ENCODE data around the gene ACTL8.

Gene ACTL8

GRCh38 chr1:17828991-17829390 lies 73.9 kb downstream of the ACTL8 start:
- no peaks in the 10 kb centered on the region for H3K36me3 Mint-ChIP-seq
- H3K9me3 Mint-ChIP-seq: peaks cover 2% of the 10 kb centered on the region
- ATAC-seq: no peak
- no peak overlapping the region for H3K4me3 Mint-ChIP-seq
- H3K27ac Mint-ChIP-seq: no peak overlapping the region
- H3K4me1 Mint-ChIP-seq: no peaks in the 10 kb centered on the region
- H3K27me3 Mint-ChIP-seq: peaks cover 63% of the 10 kb centered on the region

GRCh38 chr1:17829579-17829978 lies 74.4 kb downstream of the ACTL8 start:
- Mint-ChIP-seq H3K27me3 (peaks cover 61% of the 10 kb centered on the region), H3K27ac (no peak overlapping the region)

DNA sequence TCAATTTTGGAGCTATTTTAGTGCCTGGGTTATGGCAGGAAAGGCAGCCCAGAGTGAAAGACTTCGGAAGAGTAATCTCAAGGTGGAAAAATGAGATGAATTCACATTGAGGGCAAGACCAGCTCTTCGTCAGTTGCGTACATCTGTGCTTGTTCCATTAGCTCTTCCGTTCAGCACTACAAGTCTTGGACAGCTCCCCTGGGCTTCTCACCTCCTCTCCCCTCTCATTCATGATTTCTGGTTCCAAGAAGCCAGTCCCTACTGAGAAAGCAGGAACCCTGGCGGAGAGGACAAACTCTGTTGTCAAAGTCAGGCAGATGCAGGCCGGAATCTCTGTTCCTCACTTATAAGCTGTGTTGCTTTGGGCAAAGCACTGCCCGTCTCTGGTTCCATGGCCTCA lies 76.5 kb downstream of the ACTL8 start:
- ATAC-seq: no peak
- Mint-ChIP-seq H3K36me3 (no peaks in the 10 kb centered on the region), H3K4me3 (no peak overlapping the region), H3K27ac (no peak overlapping the region), H3K9me3 (peaks cover 2% of the 10 kb centered on the region), H3K27me3 (peaks cover 52% of the 10 kb centered on the region), H3K4me1 (no peaks in the 10 kb centered on the region)

More at GRCh38 chr1:17829579-17829978, 74.4 kb downstream of the ACTL8 start:
- H3K4me1 Mint-ChIP-seq: no peaks in the 10 kb centered on the region
- H3K4me3 Mint-ChIP-seq: no peak overlapping the region
- ATAC-seq: no peak
- no peaks in the 10 kb centered on the region for H3K36me3 Mint-ChIP-seq
- H3K9me3 Mint-ChIP-seq: peaks cover 2% of the 10 kb centered on the region

GRCh38 chr1:17833661-17834501 lies 78.7 kb downstream of the ACTL8 start:
- Mint-ChIP-seq H3K27ac (no peak overlapping the region), H3K4me1 (no peaks in the 10 kb centered on the region), H3K27me3 (peaks cover 38% of the 10 kb centered on the region), H3K9me3 (no peaks in the 10 kb centered on the region), H3K4me3 (no peak overlapping the region), H3K36me3 (no peaks in the 10 kb centered on the region)
- ATAC-seq: no peak

GRCh38 chr1:17834561-17835100 lies 79.5 kb downstream of the ACTL8 start:
- H3K27ac Mint-ChIP-seq: no peak overlapping the region
- H3K4me1 Mint-ChIP-seq: no peaks in the 10 kb centered on the region
- no peaks in the 10 kb centered on the region for H3K9me3 Mint-ChIP-seq
- H3K36me3 Mint-ChIP-seq: no peaks in the 10 kb centered on the region
- ATAC-seq: no peak
- H3K4me3 Mint-ChIP-seq: no peak overlapping the region
- peaks cover 32% of the 10 kb centered on the region for H3K27me3 Mint-ChIP-seq

DNA sequence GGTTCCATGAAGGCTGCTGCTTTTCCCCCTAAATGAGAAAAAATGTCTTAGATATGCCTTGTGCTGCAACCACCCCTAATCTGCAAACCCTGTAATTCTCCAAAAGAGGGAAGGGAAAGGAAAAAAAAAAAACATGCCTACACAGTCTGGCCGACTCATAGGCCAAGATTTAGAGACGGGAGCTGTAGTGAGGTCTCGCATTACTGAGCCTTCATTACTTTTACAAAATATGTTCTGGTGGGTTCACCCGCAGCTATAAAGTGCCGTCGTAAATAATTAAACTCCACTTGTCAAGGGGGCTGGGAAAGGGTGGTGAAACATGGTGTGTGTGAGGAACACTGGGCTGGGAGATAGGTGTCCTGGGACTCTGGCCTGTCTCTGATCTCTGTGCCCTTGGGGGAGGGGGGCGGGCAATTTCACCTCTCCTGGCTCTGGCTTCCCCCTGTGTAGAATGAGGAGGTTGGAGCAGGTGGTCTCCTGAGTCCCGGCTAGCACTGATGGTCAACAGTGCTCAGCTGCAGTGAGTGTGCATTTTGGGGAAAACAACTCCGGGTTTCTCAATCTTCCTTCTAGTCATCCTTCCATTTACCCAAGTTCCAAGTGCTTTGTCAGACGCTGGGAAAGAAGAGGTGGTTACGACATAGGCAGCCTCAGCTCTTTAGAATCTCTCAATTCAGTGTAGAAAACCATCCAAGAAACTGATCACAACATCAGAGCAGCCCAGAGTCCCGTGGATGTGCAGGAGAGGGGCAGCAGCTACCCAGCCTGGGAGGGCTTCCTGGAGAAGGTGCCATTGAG lies 82.3 kb downstream of the ACTL8 start:
- Mint-ChIP-seq H3K27me3 (peaks cover 29% of the 10 kb centered on the region), H3K36me3 (no peaks in the 10 kb centered on the region), H3K27ac (no peak overlapping the region), H3K4me3 (no peak overlapping the region), H3K4me1 (no peaks in the 10 kb centered on the region), H3K9me3 (no peaks in the 10 kb centered on the region)
- ATAC-seq: no peak

- no peak overlapping the region for H3K4me3 Mint-ChIP-seq
Observed at GRCh38 chr1:17839641-17840196, 84.6 kb downstream of the ACTL8 start.

DNA sequence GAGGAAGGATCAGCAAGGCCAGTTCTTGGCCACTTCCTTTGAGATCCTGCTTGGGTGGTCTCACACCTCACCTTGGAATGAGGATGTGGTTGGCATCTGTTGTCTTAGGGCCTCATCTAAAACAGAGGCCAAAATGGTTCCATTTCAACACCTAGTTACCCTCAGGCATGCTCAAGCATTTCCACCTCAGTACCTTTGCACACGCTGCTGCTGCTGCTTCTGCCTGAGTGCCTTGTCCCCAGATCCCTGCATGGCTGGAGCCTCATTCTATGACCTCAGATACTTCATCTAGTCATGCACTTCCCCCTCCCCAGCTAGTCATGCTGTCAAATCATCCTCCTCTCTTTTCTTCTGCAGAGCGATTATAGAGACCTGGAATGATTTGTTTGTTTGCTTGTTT lies 86.8 kb downstream of the ACTL8 start:
- no peak overlapping the region for H3K27ac Mint-ChIP-seq
- no peak for ATAC-seq
- no peaks in the 10 kb centered on the region for H3K9me3 Mint-ChIP-seq
- H3K4me3 Mint-ChIP-seq: no peak overlapping the region
- H3K27me3 Mint-ChIP-seq: peaks cover 53% of the 10 kb centered on the region
- H3K36me3 Mint-ChIP-seq: no peaks in the 10 kb centered on the region
- H3K4me1 Mint-ChIP-seq: no peaks in the 10 kb centered on the region

More at GRCh38 chr1:17839641-17840196, 84.6 kb downstream of the ACTL8 start:
- Mint-ChIP-seq H3K27ac (no peak overlapping the region), H3K36me3 (no peaks in the 10 kb centered on the region), H3K4me1 (no peaks in the 10 kb centered on the region), H3K9me3 (no peaks in the 10 kb centered on the region), H3K27me3 (peaks cover 47% of the 10 kb centered on the region)
- no peak for ATAC-seq

DNA sequence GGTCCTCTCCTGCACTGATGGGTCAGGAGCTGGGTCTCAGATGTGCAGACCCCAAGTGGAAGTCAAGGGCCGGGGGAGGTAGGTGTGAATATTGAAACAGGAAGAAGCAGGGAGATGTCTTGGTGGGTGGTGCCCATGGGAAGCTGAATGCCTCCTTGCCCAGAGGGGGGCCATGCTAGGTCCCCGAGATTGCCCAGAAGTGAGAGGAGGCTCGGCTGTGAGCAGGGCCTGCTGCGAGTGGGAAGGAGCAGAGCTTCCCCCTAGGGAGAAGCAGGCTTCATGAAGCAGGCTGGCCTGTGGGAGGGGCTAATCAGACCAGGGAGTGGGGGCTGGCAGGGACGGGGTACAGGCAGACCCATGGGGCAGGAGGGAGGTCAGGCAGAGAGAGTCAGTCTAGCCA lies 87.6 kb downstream of the ACTL8 start:
- Mint-ChIP-seq H3K27ac (no peak overlapping the region), H3K4me3 (no peak overlapping the region), H3K36me3 (no peaks in the 10 kb centered on the region), H3K27me3 (peaks cover 55% of the 10 kb centered on the region), H3K9me3 (peaks cover 1% of the 10 kb centered on the region), H3K4me1 (no peaks in the 10 kb centered on the region)
- ATAC-seq: no peak

DNA sequence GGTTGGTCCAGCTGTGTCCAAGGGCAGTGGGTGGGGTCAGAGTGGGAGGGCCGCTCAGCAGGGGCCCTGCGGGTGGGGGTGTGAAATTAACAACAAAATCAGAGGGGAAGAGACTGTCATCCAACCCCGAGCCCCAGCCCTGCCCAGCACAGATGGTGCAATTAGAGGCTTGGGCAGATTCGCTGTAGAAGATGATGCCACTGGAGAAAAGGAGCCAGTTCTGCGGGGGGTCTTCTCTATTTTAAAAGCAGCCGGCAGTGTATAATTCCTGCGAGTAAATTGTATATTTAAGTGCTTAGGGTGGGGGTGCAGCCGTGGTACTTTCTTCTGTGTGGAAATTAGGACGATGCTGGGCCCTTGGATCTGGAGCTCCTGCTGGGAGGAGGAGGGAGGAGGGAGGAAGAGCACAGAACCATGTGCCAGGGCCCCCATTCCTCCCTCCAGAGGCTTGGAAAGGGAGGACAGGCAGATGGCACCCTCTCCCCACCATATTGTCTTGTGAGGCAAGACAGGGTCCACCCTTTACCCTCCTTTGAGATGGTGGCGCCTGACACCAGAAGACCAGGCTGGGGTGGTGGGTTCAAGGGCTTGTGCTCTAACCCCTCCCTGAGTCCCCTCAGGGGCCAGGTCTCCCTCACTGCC lies 89.2 kb downstream of the ACTL8 start:
- Mint-ChIP-seq H3K4me1 (no peaks in the 10 kb centered on the region), H3K36me3 (no peaks in the 10 kb centered on the region), H3K9me3 (peaks cover 6% of the 10 kb centered on the region), H3K27me3 (peaks cover 55% of the 10 kb centered on the region), H3K27ac (no peak overlapping the region), H3K4me3 (no peak overlapping the region)
- ATAC-seq: no peak

- H3K27me3 Mint-ChIP-seq: peaks cover 55% of the 10 kb centered on the region
- H3K9me3 Mint-ChIP-seq: peaks cover 6% of the 10 kb centered on the region
- H3K4me3 Mint-ChIP-seq: no peak overlapping the region
- no peak overlapping the region for H3K27ac Mint-ChIP-seq
- H3K36me3 Mint-ChIP-seq: no peaks in the 10 kb centered on the region
- H3K4me1 Mint-ChIP-seq: no peaks in the 10 kb centered on the region
- ATAC-seq: no peak
Observed at GRCh38 chr1:17845583-17845982, 90.5 kb downstream of the ACTL8 start.

- no peak overlapping the region for H3K27ac Mint-ChIP-seq
- H3K4me3 Mint-ChIP-seq: no peak overlapping the region
- ATAC-seq: no peak
- peaks cover 6% of the 10 kb centered on the region for H3K9me3 Mint-ChIP-seq
- peaks cover 55% of the 10 kb centered on the region for H3K27me3 Mint-ChIP-seq
- H3K36me3 Mint-ChIP-seq: no peaks in the 10 kb centered on the region
- no peaks in the 10 kb centered on the region for H3K4me1 Mint-ChIP-seq
Observed at GRCh38 chr1:17846341-17846740, 91.2 kb downstream of the ACTL8 start.

GRCh38 chr1:17847111-17847510 lies 92.0 kb downstream of the ACTL8 start:
- Mint-ChIP-seq H3K27me3 (peaks cover 52% of the 10 kb centered on the region), H3K27ac (no peak overlapping the region), H3K36me3 (no peaks in the 10 kb centered on the region), H3K4me1 (no peaks in the 10 kb centered on the region), H3K9me3 (peaks cover 6% of the 10 kb centered on the region), H3K4me3 (no peak overlapping the region)
- ATAC-seq: no peak

- H3K9me3 Mint-ChIP-seq: peaks cover 6% of the 10 kb centered on the region
- H3K4me3 Mint-ChIP-seq: no peak overlapping the region
- no peak overlapping the region for H3K27ac Mint-ChIP-seq
Observed at GRCh38 chr1:17849216-17849615, 94.1 kb downstream of the ACTL8 start.

DNA sequence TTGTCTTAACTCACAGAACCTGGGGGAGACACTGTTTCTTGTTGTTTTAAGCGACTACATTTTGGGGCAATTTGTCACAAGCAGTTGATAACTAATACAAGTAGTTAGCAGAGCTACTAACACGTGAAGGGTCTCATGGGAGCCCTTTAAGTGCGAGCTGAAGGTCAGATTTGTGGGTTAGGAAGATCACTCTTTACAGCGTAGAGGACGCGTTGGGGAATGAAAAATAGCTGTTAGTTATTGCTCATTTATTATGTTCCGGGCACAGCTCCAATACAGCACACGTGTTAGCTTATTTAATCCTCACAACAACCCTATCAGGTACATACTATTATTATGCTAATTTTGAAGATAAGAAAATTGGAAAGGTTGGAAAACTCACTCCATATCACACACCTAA lies 95.9 kb downstream of the ACTL8 start:
- Mint-ChIP-seq H3K36me3 (no peaks in the 10 kb centered on the region), H3K9me3 (peaks cover 6% of the 10 kb centered on the region), H3K4me1 (no peaks in the 10 kb centered on the region), H3K4me3 (no peak overlapping the region), H3K27me3 (peaks cover 20% of the 10 kb centered on the region), H3K27ac (no peak overlapping the region)
- ATAC-seq: no peak

More at GRCh38 chr1:17849216-17849615, 94.1 kb downstream of the ACTL8 start:
- H3K36me3 Mint-ChIP-seq: no peaks in the 10 kb centered on the region
- no peak for ATAC-seq
- no peaks in the 10 kb centered on the region for H3K4me1 Mint-ChIP-seq
- peaks cover 31% of the 10 kb centered on the region for H3K27me3 Mint-ChIP-seq

Measured in stimulated activated memory B cell treated with anti-CD40 and anti-IgM and Interleukin-4, amounts not matched to agents 10 μg/mL and 1 μg/mL and 100 μg/mL, for 72 hours (primary cell).